Measurements from ENCODE around the gene CRK. TPM values are rescaled to one million over a fixed set of nuclear protein-coding genes. Genes with fewer than 3 reads are reported as not detected.

The CRK gene
- total and polyA plus RNA-seq, 2 of the 4 experiments (the other 2 are of a cell fraction), result 57.6 to 100 TPM

GRCh38 chr17:1467258-1467657 is 11.2 kb upstream of the CRK start:
- no peaks in the 10 kb centered on the region for H3K9me3 ChIP-seq (ENCODE audit: control insufficient read depth, insufficient read depth, low read length)
- no peak overlapping the region for H3K4me2 ChIP-seq (ENCODE audit: low read depth, low read length)
- peaks cover 2% of the 10 kb centered on the region; the same call in 1 of the 2 replicates for H3K4me1 ChIP-seq (ENCODE audit: control insufficient read depth, insufficient read depth, low read length)
- no peak overlapping the region for H2BK20ac ChIP-seq (ENCODE audit: low read depth, low read length)
- no peak overlapping the region for H3K9ac ChIP-seq (ENCODE audit: low read depth, low read length)
- no peak overlapping the region for H3K14ac ChIP-seq (replicated peaks; ENCODE audit: low read depth, low read length)
- no peak overlapping the region for H2AK9ac ChIP-seq (replicated peaks; ENCODE audit: low read depth, low read length, poor library complexity)
- dilution Hi-C loops (cut with HindIII; ENCODE audit: low sequenced_read_pairs, unreplicated experiment) (no loop called here), intact Hi-C loops (cut with micrococcal nuclease) (no loop called here), in situ Hi-C loops (cut with MboI; ENCODE audit: low sequenced_read_pairs) (no loop called here)
- no peak overlapping the region for H4K5ac ChIP-seq (ENCODE audit: low read depth, low read length)
- CTCF ChIA-PET, result no interaction called here
- H2BK5ac ChIP-seq (ENCODE audit: low read depth, low read length, poor library complexity, severe bottlenecking), result no peak overlapping the region
- TF ChIP-seq NFE2L2 (IDR thresholded peaks at IDR 0.05; ENCODE audit: low read depth, low read length), result no peak
- no peak for TF ChIP-seq RFX5 (IDR thresholded peaks at IDR 0.05; ENCODE audit: low read depth, low read length)
- TF ChIP-seq FOS (IDR thresholded peaks at IDR 0.05; ENCODE audit: low read depth, low read length), result no peak
- TF ChIP-seq CEBPB (IDR thresholded peaks at IDR 0.05; ENCODE audit: low read depth, low read length), result no peak
- TF ChIP-seq SMC3 (IDR thresholded peaks at IDR 0.05; ENCODE audit: low read depth, low read length), result no peak
- no peak for TF ChIP-seq ELK1 (IDR thresholded peaks at IDR 0.05; ENCODE audit: borderline replicate concordance, low read depth, low read length)
- TF ChIP-seq BHLHE40 (IDR thresholded peaks at IDR 0.05; ENCODE audit: low read depth, low read length), result no peak
- TF ChIP-seq, protein P1, sequence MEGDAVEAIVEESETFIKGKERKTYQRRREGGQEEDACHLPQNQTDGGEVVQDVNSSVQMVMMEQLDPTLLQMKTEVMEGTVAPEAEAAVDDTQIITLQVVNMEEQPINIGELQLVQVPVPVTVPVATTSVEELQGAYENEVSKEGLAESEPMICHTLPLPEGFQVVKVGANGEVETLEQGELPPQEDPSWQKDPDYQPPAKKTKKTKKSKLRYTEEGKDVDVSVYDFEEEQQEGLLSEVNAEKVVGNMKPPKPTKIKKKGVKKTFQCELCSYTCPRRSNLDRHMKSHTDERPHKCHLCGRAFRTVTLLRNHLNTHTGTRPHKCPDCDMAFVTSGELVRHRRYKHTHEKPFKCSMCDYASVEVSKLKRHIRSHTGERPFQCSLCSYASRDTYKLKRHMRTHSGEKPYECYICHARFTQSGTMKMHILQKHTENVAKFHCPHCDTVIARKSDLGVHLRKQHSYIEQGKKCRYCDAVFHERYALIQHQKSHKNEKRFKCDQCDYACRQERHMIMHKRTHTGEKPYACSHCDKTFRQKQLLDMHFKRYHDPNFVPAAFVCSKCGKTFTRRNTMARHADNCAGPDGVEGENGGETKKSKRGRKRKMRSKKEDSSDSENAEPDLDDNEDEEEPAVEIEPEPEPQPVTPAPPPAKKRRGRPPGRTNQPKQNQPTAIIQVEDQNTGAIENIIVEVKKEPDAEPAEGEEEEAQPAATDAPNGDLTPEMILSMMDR (conservative IDR thresholded peaks at IDR 0.05; ENCODE audit: low read depth, low read length), result no peak
- no peak for TF ChIP-seq CHD1 (IDR thresholded peaks at IDR 0.05; ENCODE audit: low read depth, low read length)
- TF ChIP-seq MAFK (IDR thresholded peaks at IDR 0.05; ENCODE audit: low read depth, low read length), result no peak
- no peak for TF ChIP-seq RAD21 (IDR thresholded peaks at IDR 0.05; ENCODE audit: low read length)
- H3K9me1 ChIP-seq (ENCODE audit: insufficient read depth, low read length), result peaks cover 9% of the 10 kb centered on the region; the same call in 1 of the 2 replicates
- no peaks in the 10 kb centered on the region for H3K27me3 ChIP-seq (ENCODE audit: control insufficient read depth, insufficient read depth, low read length)
- no CpG with 5 or more reads among the region's 16 CpGs for WGBS, 2 experiments (ENCODE audit: extremely low coverage in 2 of 2, insufficient read length in 1 of 2)
- no peak overlapping the region for H3K4me3 ChIP-seq (ENCODE audit: insufficient read depth, low read depth, low read length)
- DNase-seq (no peak), ATAC-seq (ENCODE audit: low read depth) (no peak)
- no peak overlapping the region for H3K27ac ChIP-seq (ENCODE audit: insufficient read depth, low read length)
- H2BK15ac ChIP-seq (ENCODE audit: low read depth, low read length), result no peak overlapping the region
- H3K4ac ChIP-seq (ENCODE audit: low read depth, low read length), result no peak overlapping the region
- no peak overlapping the region for H2BK120ac ChIP-seq (ENCODE audit: low read depth, low read length)
- no peak overlapping the region for H2AK5ac ChIP-seq (ENCODE audit: low read depth, low read length)
- no TSS peak for BruUV-seq (replicated peaks)
- peaks cover 75% of the 10 kb centered on the region for H3K36me3 ChIP-seq (ENCODE audit: control insufficient read depth, insufficient read depth, low read length)
- H3K18ac ChIP-seq (ENCODE audit: low read depth, low read length), result no peak overlapping the region
- POLR2A ChIA-PET (ENCODE audit: unreplicated experiment), result no interaction called here
- H4K8ac ChIP-seq (ENCODE audit: low read depth in 2 of 2, low read length in 2 of 2), result no peak overlapping the region
- H3K56ac ChIP-seq (ENCODE audit: extremely low read depth, insufficient read depth, low read length), result no peak overlapping the region
- H4K91ac ChIP-seq (ENCODE audit: insufficient read depth, low read depth, low read length), result no peak overlapping the region
- peaks cover 11 to 37% of the 10 kb centered on the region in 2 experiments; a peak in 3 of 4 replicates for H3K79me1 ChIP-seq (ENCODE audit: low read depth in 1 of 2, low read length in 2 of 2)
- no peak overlapping the region for H3K23ac ChIP-seq (ENCODE audit: low read depth, low read length)
- peaks cover 19% of the 10 kb centered on the region for H4K20me1 ChIP-seq (ENCODE audit: insufficient read depth, low read length)
- H2AFZ ChIP-seq (replicated peaks; ENCODE audit: low read length, poor library complexity), result no peak overlapping the region
